HFF-Myc (cell line): ENCODE measurements around the gene TECTB.
"Not testable (repeated sequence)": the region's sequence is repeated elsewhere in the genome, so short reads cannot be mapped to it uniquely, and the experiment has no call there.

ENCODE experiments used
- DNase-seq: peaks from one replicate; pipeline ENCODE4 v3.0.0-alpha.2; 2011; ENCODE audit warnings: low read depth; ENCODE audit errors: extremely low read depth
- H3K4me3 ChIP-seq: replicated peaks from 2 replicates; pipeline ENCODE4 v1.5.1; 2011; ENCODE audit warnings: low read depth, mild to moderate bottlenecking, control low read depth, low read length
- CTCF ChIP-seq: IDR thresholded peaks from 2 replicates; pipeline ENCODE4 v1.5.1; 2012; ENCODE audit warnings: mild to moderate bottlenecking, low read depth, low read length, control low read depth; ENCODE audit errors: missing control alignments

The TECTB gene

DNA sequence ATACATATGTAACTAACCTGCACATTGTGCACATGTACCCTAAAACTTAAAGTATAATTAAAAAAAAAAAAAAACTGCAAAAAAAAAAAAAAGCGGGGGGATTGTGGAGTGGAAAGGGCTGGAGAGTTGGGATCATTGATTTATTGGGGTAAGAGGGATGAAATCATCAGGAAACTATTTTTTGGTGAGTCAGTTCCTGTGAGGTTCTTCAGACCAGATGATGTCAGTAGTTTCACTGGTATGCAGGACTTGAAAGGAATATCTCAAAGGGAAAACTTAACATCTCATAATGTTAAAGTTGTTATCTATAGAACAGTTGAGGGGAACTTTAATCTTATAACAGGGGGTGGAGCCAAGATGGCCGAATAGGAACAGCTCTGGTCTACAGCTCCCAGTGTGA is 32.6 kb upstream of the TECTB start:
- no peak overlapping the region for H3K4me3 ChIP-seq
- DNase-seq, result peak; percentile 9
- TF ChIP-seq CTCF, result no peak

- not testable (repeated sequence) for H3K4me3 ChIP-seq, DNase-seq
These were observed 32.0 kb upstream of the TECTB start for GRCh38 chr10:112251238-112251637.

DNA sequence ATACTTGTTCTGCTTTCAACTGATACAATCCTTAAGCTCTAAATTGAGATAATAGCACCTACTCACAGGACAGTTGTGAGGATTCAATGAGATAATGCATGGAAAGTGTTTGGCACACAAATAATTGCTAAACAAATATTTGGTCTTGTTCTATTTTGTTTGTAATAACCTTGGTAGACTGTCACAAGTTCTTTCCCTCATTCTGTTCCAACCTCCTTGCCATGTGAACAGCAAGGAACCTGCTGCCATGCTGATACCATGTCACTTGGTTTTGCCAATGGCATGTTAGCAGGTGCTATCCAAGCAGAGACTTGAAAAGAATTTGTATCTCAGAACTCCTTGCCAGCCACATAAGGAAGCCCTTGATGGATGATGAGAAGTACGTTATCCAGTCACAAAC is 24.8 kb upstream of the TECTB start:
- DNase-seq, result no peak
- H3K4me3 ChIP-seq, result no peak overlapping the region
- no peak for TF ChIP-seq CTCF

DNA sequence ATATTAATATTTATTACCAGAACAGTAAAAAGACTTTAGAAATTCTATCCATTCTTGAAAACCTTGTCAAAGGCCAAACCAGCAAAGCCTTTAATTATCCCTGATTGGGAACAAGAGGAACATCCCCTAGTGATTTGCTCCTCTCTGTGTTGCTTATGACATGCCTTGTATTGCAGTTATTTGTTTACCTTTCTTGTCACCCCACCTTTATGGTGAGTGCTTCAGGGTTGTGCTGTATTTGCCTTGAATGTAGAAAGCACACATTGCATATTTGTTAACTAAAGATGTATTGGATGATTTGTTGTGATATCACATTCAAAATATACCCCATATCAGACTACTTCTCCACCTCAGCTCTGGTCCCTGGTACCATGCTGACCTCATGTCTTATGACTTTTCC is 23.5 kb upstream of the TECTB start:
- TF ChIP-seq CTCF, result no peak
- H3K4me3 ChIP-seq, result no peak overlapping the region
- no peak for DNase-seq

- TF ChIP-seq CTCF, result no peak
- DNase-seq, result no peak
- H3K4me3 ChIP-seq, result no peak overlapping the region
These were observed 22.4 kb upstream of the TECTB start for GRCh38 chr10:112260831-112261230.

- no peak for DNase-seq
These were observed 21.8 kb upstream of the TECTB start for GRCh38 chr10:112261281-112261822.

GRCh38 chr10:112262546-112262945 is 20.7 kb upstream of the TECTB start:
- DNase-seq, result no peak
- TF ChIP-seq CTCF, result no peak
- H3K4me3 ChIP-seq, result no peak overlapping the region

More at GRCh38 chr10:112261281-112261822, 21.8 kb upstream of the TECTB start:
- no peak overlapping the region for H3K4me3 ChIP-seq
- no peak for TF ChIP-seq CTCF

DNA sequence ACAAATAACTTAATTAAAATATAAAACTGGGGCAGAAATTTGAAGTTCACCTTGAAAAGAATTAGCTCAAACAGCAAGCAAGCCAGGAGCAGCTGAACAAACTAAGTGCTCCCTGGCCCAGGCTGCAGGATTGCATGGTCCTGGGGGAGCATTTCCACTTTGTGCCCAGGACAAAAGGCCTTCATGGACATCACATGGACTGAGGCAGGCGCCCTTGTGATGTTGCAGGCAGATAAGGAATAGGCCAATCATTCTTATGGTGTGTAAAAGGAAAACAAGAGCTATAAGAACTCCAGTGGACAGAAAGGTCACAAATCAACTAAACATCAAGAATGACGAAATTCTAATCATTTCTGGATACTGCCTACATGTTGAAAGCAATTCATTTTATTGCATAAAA is 17.5 kb upstream of the TECTB start:
- no peak overlapping the region for H3K4me3 ChIP-seq
- TF ChIP-seq CTCF, result no peak
- no peak for DNase-seq
